Measurements from ENCODE around the gene CAB39L. TPM values are rescaled to one million over a fixed set of nuclear protein-coding genes. Genes with fewer than 3 reads are reported as not detected.

CAB39L gene
- total and polyA plus RNA-seq, 9 of the 15 experiments (the other 6 are each of a cell fraction or from before 2014, with no cell fraction given): 1.1 to 4.2 (median 2.6) TPM

GRCh38 chr13:49443704-49444523, at the start of gene CAB39L, which contains the start of gene SETDB2 (continued):
- TF ChIP-seq MXD1 (CRISPR knock-in tag; IDR thresholded peaks at IDR 0.05; ENCODE audit: borderline replicate concordance, poor library complexity, severe bottlenecking): no peak
- TF ChIP-seq HOMEZ (CRISPR knock-in tag; IDR thresholded peaks at IDR 0.05): no peak
- no peak for TF ChIP-seq CREB3 (tag; conservative IDR thresholded peaks at IDR 0.05; ENCODE audit: low read depth)
- TF ChIP-seq NFXL1 (CRISPR knock-in tag; IDR thresholded peaks at IDR 0.05): no peak
- TF ChIP-seq ZNF224 (CRISPR knock-in tag; IDR thresholded peaks at IDR 0.05): no peak
- TF ChIP-seq TFAP4 (CRISPR knock-in tag; IDR thresholded peaks at IDR 0.05; ENCODE audit: borderline replicate concordance): peak; percentile 99
- TF ChIP-seq HES1 (IDR thresholded peaks at IDR 0.05; ENCODE audit: low read depth): no peak
- no peak for TF ChIP-seq USF2 (CRISPR knock-in tag; IDR thresholded peaks at IDR 0.05)
- no peak for TF ChIP-seq ZNF57 (CRISPR knock-in tag; IDR thresholded peaks at IDR 0.05)
- no peak for TF ChIP-seq ZNF121 (CRISPR knock-in tag; conservative IDR thresholded peaks at IDR 0.05)
- peak; percentile 73 for TF ChIP-seq CHAMP1 (IDR thresholded peaks at IDR 0.05)
- no peak for TF ChIP-seq IRF9 (tag; IDR thresholded peaks at IDR 0.05)
- peak; percentile 94 for TF ChIP-seq CHD2 (IDR thresholded peaks at IDR 0.05; ENCODE audit: low read depth, low read length)
- TF ChIP-seq MLX (CRISPR knock-in tag; conservative IDR thresholded peaks at IDR 0.05): no peak
- TF ChIP-seq CGGBP1 (CRISPR knock-in tag; IDR thresholded peaks at IDR 0.05): no peak

Data from K562 (cell line).